Measurements from ENCODE around the gene KLHL10.
A peak's percentile ranks its signal among the peaks of the same experiment; 100 is the strongest.
"Not testable (repeated sequence)": the region's sequence is repeated elsewhere in the genome, so short reads cannot be mapped to it uniquely, and the experiment has no call there.

Gene KLHL10

GRCh38 chr17:41863074-41863848, 25.6 kb downstream of the KLHL10 start:
- DNase-seq: no peak

DNA sequence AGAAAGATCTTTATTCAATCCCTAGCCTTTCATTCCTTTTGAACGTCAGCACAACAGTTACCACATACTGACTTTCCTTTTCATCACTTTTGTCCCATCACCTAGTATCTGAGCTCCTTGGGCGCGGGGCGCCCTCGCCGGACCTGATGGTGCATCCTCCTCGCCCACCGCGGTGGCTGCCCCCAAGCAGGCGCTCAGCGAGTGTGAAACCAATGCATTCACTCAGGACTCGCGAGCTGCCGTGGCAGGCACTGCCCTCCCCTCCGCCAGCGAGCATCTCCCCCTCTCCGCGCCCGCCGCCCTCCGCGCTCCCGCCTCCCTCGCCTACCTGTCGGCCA, 26.8 kb downstream of the KLHL10 start:
- DNase-seq: no peak

- DNase-seq: peak; percentile 89
Measured at GRCh38 chr17:41864836-41865595, 27.4 kb downstream of the KLHL10 start, which contains the start of gene KLHL11. KLHL11 (minus strand) TSS chr17:41865423; CDS start chr17:41865370, 53 bp downstream.

DNA sequence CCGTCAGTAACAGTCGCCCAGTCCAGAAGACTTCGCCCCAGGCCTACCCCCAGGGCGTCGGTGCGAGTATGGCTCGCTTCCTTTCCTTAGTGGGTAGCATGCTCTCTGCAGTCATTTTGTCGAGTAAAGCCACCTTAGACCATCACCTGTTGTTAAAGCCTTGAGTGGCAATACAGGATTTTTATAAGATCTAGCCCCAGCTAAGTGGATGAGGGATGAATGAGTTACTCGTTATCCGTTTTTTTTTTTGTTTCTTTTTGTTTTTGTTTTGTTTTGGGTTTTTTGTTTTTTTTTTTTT, 27.9 kb downstream of the KLHL10 start:
- no peak for DNase-seq

DNA sequence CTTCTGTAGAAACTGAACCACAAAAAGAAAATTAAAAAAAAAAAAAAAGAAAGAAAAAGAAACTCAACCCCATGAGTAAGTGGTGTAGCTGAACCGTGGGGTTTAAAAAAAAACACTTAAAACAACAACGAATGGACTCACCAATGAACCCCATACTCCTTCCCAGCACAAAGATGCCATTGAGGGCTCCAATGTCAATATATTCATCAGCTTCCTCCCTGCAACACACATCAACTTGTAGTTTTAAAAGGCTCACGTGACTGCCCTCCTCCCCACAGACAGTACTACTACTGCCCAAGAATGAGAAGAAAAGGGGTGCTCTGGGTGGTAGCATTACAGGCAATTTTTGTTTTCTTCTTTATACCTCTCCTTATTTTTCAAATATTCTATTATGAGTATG, 30.9 kb downstream of the KLHL10 start:
- DNase-seq: no peak

DNA sequence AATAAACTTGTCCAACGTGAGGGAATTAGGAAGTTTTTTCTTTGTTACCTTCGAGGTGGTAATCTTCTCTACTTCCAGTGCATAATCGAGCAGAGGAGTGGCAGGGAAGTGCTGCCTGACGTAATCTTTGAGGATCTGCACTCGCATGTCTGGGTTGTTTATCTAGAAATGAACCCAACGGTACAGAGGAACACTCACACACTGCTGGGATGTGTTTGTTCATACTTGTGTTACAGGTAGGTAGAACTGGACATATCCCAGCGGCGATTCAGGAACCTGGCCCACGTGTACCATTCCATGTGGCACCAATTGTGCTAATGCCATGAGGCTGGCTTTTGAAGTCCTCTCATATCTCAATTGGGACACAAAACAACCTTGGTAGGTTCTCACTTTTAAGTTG, 31.8 kb downstream of the KLHL10 start:
- no peak for DNase-seq

DNA sequence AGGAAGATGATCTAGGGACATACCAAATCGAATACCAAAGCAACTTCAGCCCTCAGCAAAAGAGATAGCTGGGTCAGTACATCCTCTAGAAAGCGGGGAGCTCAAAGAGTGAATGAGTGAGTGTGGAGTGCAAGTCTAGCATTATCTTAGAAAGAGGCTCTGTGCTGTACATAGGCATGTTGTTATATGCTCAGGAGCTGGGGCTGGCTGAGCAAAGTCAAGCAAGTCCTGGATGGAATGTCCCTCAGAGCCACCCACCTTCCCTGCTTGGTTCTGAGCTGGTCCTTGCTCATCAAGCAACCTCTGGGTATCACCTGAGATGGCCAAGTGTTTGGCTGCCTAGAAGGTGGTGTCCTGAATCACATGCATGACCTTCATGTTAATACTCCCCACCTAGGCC, 32.5 kb downstream of the KLHL10 start:
- no peak for DNase-seq

DNA sequence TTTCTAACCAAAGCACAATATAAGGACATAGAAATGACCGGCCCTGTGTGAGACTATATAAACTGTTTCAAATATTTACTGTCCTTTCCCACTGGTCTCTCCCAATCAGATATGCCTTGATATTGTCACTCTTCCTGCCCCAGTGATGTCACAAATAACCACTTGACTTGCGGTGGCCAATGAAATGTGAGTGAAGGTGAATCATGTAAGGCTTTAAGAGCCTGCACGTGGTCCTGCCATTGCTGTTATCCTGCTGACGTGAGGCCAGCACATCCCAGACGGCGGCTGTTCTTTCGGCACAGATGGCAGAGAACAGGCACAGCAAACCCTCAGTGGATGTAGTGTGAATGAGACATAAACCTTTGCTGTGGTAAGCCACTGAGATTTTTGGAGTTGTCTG, 33.0 kb downstream of the KLHL10 start:
- no peak for DNase-seq

- no peak for DNase-seq
Measured at GRCh38 chr17:41871789-41872188, 34.2 kb downstream of the KLHL10 start.

DNA sequence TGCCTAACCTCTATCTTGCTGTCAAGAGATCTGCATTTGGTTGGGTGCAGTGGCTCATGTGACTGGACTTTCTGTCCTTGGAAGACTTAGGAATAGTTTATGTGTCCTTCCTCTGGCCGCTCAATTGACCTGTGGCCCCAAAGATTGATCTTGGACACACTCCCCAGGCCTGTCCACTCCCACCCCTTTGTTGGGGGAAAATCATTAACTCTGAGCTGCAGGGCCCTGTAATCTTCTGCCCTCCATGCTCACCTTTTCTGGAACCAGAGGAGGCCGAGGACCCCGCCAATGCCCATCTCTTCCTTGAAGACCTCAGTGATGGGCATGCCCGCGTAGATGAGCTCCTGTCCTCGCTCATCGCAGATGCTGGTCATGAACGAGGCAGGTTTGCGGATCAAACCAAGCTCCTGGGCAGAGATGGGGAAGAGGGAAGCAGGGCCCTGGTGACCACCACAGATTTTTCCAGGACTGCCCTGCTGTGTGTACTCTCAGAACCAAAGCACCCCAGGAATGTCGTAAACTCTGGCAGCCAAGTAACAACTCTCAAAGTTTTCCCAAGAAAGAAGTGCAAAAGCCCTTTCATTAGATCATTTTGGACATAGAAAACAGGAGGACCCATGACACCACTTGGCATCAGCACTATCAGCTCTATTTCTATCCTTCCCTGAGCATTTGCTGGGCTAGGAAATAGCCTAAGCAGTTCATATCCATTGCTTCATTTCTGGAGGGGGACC, 36.1 kb downstream of the KLHL10 start:
- DNase-seq: no peak

DNA sequence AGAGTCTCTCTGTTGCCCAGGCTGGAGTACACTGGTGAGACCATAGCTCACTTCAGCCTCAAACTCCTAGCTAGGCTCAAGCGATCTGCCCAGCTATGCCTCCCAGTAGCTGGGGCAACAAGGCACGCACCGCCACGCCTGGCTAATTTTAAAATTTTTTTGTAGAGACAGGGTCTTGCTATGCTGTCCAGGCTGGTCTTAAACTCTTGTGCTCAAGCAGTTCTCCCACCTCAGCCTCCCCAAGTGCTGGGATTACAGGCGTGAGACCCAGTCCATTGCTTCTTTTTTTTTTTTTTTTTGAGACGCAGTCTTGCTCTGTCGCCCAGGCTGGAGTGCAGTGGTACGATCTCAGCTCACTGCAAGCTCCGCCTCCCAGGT, 36.7 kb downstream of the KLHL10 start:
- not testable (repeated sequence) for DNase-seq

- no peak for DNase-seq
Measured at GRCh38 chr17:41880130-41880529, 42.5 kb downstream of the KLHL10 start.

GRCh38 chr17:41882756-41883155, 45.1 kb downstream of the KLHL10 start:
- DNase-seq: no peak

DNA sequence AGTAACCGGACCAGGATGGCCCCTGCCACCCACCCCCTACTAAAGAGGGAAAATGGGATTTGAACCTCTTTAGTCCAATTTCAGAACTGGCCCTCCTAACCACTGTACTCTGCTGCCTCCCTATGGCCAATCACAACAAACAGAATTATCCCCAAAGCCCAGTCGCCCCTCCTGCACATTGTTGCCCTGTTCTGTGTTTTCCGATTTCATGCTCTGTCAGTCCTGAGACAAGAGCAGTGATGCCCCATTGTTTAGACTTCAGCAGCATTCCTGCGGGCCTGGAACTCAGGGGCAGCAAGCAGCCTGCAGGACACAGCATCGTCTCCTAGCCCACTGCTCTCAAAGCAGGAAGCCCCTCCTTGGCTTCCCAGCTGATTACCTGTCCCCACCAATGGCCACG, 48.1 kb downstream of the KLHL10 start:
- DNase-seq: no peak

GRCh38 chr17:41888332-41888965, 50.8 kb downstream of the KLHL10 start:
- no peak for DNase-seq

DNA sequence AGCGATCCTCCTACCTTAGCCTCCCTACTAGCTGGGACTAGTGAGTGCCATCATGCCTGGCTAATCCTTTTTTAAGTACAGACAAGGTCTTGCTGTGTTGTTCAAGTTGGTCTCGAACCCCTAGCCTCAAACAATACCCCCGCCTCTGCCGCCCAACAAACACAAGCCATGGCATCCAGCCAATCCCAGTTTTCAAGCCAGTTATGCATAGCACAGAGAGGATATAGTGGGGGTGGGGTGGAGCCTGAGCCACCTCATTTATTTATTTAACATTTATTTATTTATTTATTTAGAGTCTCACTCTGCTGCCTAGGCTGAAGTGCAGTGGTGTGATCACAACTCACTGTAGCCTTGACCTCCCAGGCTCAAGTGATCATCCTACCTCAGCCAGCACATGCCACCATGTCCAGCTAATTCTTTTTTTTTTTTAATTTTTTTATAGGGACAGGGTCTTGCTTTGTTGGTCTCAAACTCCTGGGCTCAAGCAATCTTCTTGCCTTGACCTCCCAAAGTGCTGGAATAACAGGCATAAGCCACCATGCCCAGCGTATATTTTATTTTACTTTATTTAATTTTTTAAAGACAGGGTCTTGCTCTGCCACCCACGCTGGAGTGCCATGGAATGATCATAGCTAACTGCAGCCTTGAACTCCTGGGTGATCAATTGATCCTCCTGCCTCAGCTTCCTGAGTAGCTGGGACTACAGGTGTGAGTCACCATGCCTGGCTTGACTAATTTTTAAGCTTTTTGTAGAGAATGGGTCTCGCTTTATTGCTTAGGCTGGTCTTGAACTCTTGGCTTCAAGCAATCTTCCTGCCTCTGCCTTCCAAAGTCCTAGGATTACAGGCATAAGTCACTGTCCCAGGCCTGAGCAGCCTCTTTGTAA, 53.8 kb downstream of the KLHL10 start:
- no peak for DNase-seq

DNA sequence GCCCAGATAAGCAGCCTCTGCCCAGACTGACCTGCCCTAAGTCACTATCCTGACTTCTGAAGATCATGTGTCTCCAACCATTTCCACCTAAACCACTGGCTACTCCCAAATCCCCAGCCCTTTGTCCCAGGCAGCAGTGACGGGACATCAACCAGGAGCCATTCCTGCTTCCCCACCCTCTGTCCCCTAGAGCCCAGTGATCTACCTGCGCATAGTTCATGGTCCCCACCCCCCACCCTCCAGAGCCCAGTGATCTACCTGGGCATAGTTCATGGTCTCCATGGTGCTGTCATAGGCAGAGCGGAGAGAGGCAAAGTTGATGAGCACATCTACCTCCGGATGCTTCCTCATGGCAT, 54.4 kb downstream of the KLHL10 start:
- DNase-seq: no peak

DNA sequence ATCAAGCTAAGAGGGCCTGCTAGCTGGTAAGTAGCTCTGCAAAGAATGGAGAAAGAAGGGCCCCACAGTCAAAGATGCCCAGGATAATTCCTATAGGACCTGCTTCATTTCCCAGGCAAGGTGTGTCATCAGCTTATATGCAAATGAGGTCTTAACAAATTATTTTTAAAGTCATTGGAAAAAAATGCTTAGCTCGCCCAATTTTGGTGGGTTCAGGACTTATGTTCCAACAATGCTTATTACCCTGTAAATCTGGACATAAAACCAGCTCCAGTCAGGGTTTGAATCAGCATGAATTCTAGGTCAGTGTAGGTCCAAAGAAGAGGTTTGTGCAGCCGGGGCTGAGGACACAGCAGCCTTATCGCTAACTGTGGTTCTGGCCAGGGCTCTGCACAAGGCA, 55.8 kb downstream of the KLHL10 start:
- DNase-seq: no peak

- no peak for DNase-seq
Measured at GRCh38 chr17:41894791-41895331, 57.2 kb downstream of the KLHL10 start.

DNA sequence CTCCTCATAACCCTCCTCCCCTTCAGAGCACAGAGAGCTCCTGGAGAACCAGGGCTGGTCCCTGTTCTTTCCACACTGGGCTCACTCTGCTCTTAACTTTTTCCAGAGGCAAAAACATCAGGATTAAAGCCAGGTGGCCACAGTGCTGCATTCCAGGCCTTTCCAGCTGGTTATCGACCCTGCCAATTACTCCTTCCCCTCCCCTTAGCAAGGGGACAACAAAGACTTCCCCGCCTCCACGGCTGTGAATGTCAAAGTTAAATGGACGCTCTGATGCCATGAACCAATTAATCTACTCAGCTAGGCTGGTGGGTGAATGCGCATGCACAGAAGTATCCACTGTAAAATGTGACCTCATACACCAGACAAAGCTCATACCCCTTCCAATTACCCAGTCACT, 58.0 kb downstream of the KLHL10 start:
- no peak for DNase-seq

- DNase-seq: no peak
Measured at GRCh38 chr17:41896726-41897125, 59.1 kb downstream of the KLHL10 start.
